ENCODE data around the gene TRMT112. TPM values are rescaled to one million over a fixed set of nuclear protein-coding genes. Genes with fewer than 3 reads are reported as not detected.

TRMT112 gene
- total RNA-seq, 1 experiment from 2014 or later: 328 TPM

- intact Hi-C loops (cut with micrococcal nuclease): loop anchor here (2.0 to 5.0 kb wide), 3 partner anchors 36 to 65 kb away; partner anchors contain the start of genes CCDC88B, FKBP2 and PLCB3
- no peaks in the 10 kb centered on the region for H3K9me2 ChIP-seq (ENCODE audit: insufficient read depth)
- ChIA-PET POLR2A (interaction anchor here (0.7 to 5.5 kb wide), 5 partner anchors 12 to 1465 kb away, joined by 3 to 30 read pairs (median 5); partner anchors contain the start of genes PRDX5, STIP1 and TRMT112), RAD21 (ENCODE audit: low non-redundant PET in 1 of 2, low total read pairs in 2 of 2, uncharacterized antibody in 2 of 2, unreplicated experiment in 2 of 2) (interaction anchor here in 1 of 2 experiments (1.6 to 2.5 kb wide), 2 partner anchors 12 to 101 kb away, joined by 6 to 7 read pairs; partner anchors contain the start of gene PRDX5), CTCF (interaction anchor here (1.0 to 5.8 kb wide), 6 partner anchors 12 to 101 kb away, joined by 3 to 80 read pairs (median 22); partner anchors contain the start of genes FERMT3, PRDX5 and TRMT112)
- H3K27me3 ChIP-seq (ENCODE audit: insufficient read depth, low read length): no peaks in the 10 kb centered on the region
- ATAC-seq (peak; percentile 31), DNase-seq (ENCODE audit: low read depth, low spot score) (peak; percentile 39)
- H3K27ac ChIP-seq (ENCODE audit: low read depth, low read length): peak overlapping the region; percentile 96
- H3K4me1 ChIP-seq (ENCODE audit: control insufficient read depth in 1 of 2, insufficient read depth in 2 of 2, low read length in 2 of 2): peaks cover 12 to 48% of the 10 kb centered on the region in 2 experiments; a peak in 3 of 4 replicates
- peak overlapping the region; percentile 98 for H3K4me2 ChIP-seq (ENCODE audit: low read length)
- no peak overlapping the region for H2AFZ ChIP-seq (ENCODE audit: low read depth, low read length, poor library complexity, severe bottlenecking)
- BruUV-seq (replicated peaks): no TSS peak
- H4K20me1 ChIP-seq (ENCODE audit: insufficient read depth): no peaks in the 10 kb centered on the region
- no peaks in the 10 kb centered on the region for H3K9me3 ChIP-seq (ENCODE audit: control insufficient read depth in 1 of 2, insufficient read depth in 1 of 2, low read depth in 1 of 2, low read length in 2 of 2)
- H3K9ac ChIP-seq (ENCODE audit: low read length): peak overlapping the region; percentile 92
- peaks cover 0 to 8% of the 10 kb centered on the region in 2 experiments; a peak in 1 of 4 replicates for H3K36me3 ChIP-seq (ENCODE audit: control insufficient read depth in 1 of 2, insufficient read depth in 2 of 2, low read length in 2 of 2)
- TF ChIP-seq POLR2AphosphoS5 (IDR thresholded peaks at IDR 0.05; ENCODE audit: low read depth, low read length) (peak; percentile 62), POLR2A (IDR thresholded peaks at IDR 0.05; ENCODE audit: borderline replicate concordance, extremely low read depth, insufficient read depth, insufficient read length) (peak; percentile 85), YY1 (IDR thresholded peaks at IDR 0.05; ENCODE audit: extremely low read depth, insufficient replicate concordance, low read depth, low read length) (peak; percentile 8), CTCF (IDR thresholded peaks at IDR 0.05 in 2 of 3, conservative IDR thresholded peaks at IDR 0.05 in 1 of 3; ENCODE audit: borderline replicate concordance in 1 of 3, insufficient read depth in 1 of 3, low read depth in 2 of 3, low read length in 2 of 3) (peak in 2 of 3 experiments; percentile 18 to 32; a peak in 2 of 6 replicates), CBX3 (IDR thresholded peaks at IDR 0.05; ENCODE audit: low read depth) (no peak), SIN3A (IDR thresholded peaks at IDR 0.05; ENCODE audit: low read depth) (no peak), ELF1 (IDR thresholded peaks at IDR 0.05; ENCODE audit: borderline replicate concordance, low read depth) (no peak), ZFX (IDR thresholded peaks at IDR 0.05) (peak; percentile 41; the same call in 1 of the 2 replicates)
- H3K79me2 ChIP-seq (ENCODE audit: insufficient read depth, low read length): peaks cover 35% of the 10 kb centered on the region
- peak overlapping the region; percentile 67 to 81 for H3K4me3 ChIP-seq (replicated peaks in 1 of 2; ENCODE audit: low read depth in 1 of 2, low read length in 2 of 2)
Measured at GRCh38 chr11:64305691-64306562, 11.4 kb downstream of the TRMT112 start.

Measured in HCT116 (cell line).